GM19238 (cell line): ENCODE measurements around the gene ARHGEF38.
"Not testable (repeated sequence)": the region's sequence is repeated elsewhere in the genome, so short reads cannot be mapped to it uniquely, and the experiment has no call there.

Experiments used
- DNase-seq: peaks from one replicate; pipeline ENCODE4 v3.0.0; 2011; ENCODE audit warnings: low spot score; ENCODE audit not compliant: insufficient read length

Gene ARHGEF38

GRCh38 chr4:105605493-105605892, 53.1 kb downstream of the ARHGEF38 start:
- no peak for DNase-seq

GRCh38 chr4:105607876-105608275, 55.5 kb downstream of the ARHGEF38 start:
- DNase-seq: no peak

- DNase-seq: not testable (repeated sequence)
Measured at GRCh38 chr4:105609819-105610218, 57.4 kb downstream of the ARHGEF38 start.

GRCh38 chr4:105613306-105613705, 60.9 kb downstream of the ARHGEF38 start:
- no peak for DNase-seq

- DNase-seq: no peak
Measured at GRCh38 chr4:105619188-105619931, 66.9 kb downstream of the ARHGEF38 start.

GRCh38 chr4:105620640-105621323, 68.4 kb downstream of the ARHGEF38 start:
- no peak for DNase-seq

GRCh38 chr4:105622269-105622668, 69.8 kb downstream of the ARHGEF38 start:
- DNase-seq: no peak

GRCh38 chr4:105623099-105623498, 70.7 kb downstream of the ARHGEF38 start:
- DNase-seq: no peak

- no peak for DNase-seq
Measured at GRCh38 chr4:105624530-105624929, 72.1 kb downstream of the ARHGEF38 start.

GRCh38 chr4:105625214-105625613, 72.8 kb downstream of the ARHGEF38 start:
- no peak for DNase-seq

- DNase-seq: no peak
Measured at GRCh38 chr4:105626846-105627245, 74.4 kb downstream of the ARHGEF38 start.

GRCh38 chr4:105627620-105628019, 75.2 kb downstream of the ARHGEF38 start:
- no peak for DNase-seq

GRCh38 chr4:105630670-105631655, 78.5 kb downstream of the ARHGEF38 start:
- DNase-seq: no peak

- DNase-seq: no peak
Measured at GRCh38 chr4:105631818-105632400, 79.5 kb downstream of the ARHGEF38 start.

GRCh38 chr4:105632599-105632998, 80.2 kb downstream of the ARHGEF38 start:
- DNase-seq: no peak

GRCh38 chr4:105633241-105633640, 80.8 kb downstream of the ARHGEF38 start:
- no peak for DNase-seq

- no peak for DNase-seq
Measured at GRCh38 chr4:105634402-105635080, 82.1 kb downstream of the ARHGEF38 start.

- peak; percentile 3 for DNase-seq
Measured at GRCh38 chr4:105637408-105638176, 85.2 kb downstream of the ARHGEF38 start.

- no peak for DNase-seq
Measured at GRCh38 chr4:105641845-105642244, 89.4 kb downstream of the ARHGEF38 start.

GRCh38 chr4:105644257-105644656, 91.8 kb downstream of the ARHGEF38 start:
- DNase-seq: no peak
